GM12892 (cell line): ENCODE results near the gene RABGAP1.

ENCODE experiments used
- POLR2A ChIP-seq: IDR thresholded peaks from 2 replicates; pipeline ENCODE4 v1.6.1; 2011; ENCODE audit warnings: low read depth, low read length, control low read depth
- POLR2AphosphoS5 ChIP-seq: IDR thresholded peaks from 2 replicates; pipeline ENCODE4 v1.6.1; 2011; ENCODE audit warnings: low read depth, low read length, control low read depth
- TAF1 ChIP-seq: IDR thresholded peaks from 2 replicates; pipeline ENCODE4 v1.6.1; 2011; ENCODE audit warnings: low read depth, mild to moderate bottlenecking, control low read depth, low read length, borderline replicate concordance

DNA sequence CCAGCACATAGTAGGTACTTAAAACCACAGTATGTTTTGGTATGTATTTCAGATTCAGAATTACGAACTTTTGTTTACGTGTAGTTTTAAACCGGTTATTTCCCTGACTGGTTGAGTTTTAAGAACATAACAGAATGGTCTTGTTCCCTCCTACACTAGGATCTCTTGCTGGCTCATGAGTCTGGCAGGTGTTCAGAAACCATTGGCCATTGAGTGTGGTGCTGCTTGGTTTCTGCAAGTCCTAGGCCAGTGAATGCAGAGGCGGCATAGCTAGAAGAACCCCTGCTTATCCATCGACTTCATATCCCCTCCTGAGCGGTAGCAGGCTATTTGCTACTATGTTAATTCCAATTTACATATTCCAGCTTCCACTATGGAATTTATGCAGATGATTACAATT lies 158.2 kb downstream of the RABGAP1 start:
- TF ChIP-seq POLR2AphosphoS5 (no peak), POLR2A (no peak), TAF1 (no peak)
